Esophagus squamous epithelium (tissue), 5 donors: ENCODE results near the gene PTCH1. TPM values are rescaled to one million over a fixed set of nuclear protein-coding genes. Genes with fewer than 3 reads are reported as not detected.

Experiments
- DNase-seq: peaks from one replicate; lab custom pipeline; 2025; lab: John Stamatoyannopoulos, UW
- H3K27ac ChIP-seq, 4 donors: fragments of 200-600 bp; sonication (generic); one replicate each; pipeline ENCODE4 v1.5.1; 2016 to 2019; ENCODE audit warnings: mild to moderate bottlenecking in 1 of 4
- H3K27me3 ChIP-seq, 4 donors: fragments of 200-600 bp; sonication (generic); 1 replicate in 3 of 4; 2 replicates in 1 of 4; pipeline versions ENCODE4 v1.5.1 to v1.6.0; 2017 to 2021; ENCODE audit warnings: antibody characterized with exemption in 1 of 4
- H3K36me3 ChIP-seq, 3 donors: fragments of 200-600 bp; sonication (generic); one replicate each; pipeline ENCODE4 v1.5.1; 2016 to 2019
- H3K4me1 ChIP-seq, 3 donors: fragments of 200-600 bp; sonication (generic); one replicate each; pipeline ENCODE4 v1.5.1; 2017 to 2019
- H3K4me3 ChIP-seq, 4 donors: fragments of 200-600 bp; sonication (generic); 1 replicate in 3 of 4; 2 replicates in 1 of 4; pipeline ENCODE4 v1.5.1; 2016 to 2019; ENCODE audit warnings: mild to moderate bottlenecking in 2 of 4, moderate library complexity in 1 of 4
- H3K9me3 ChIP-seq, 3 donors: fragments of 200-600 bp; sonication (generic); one replicate each; pipeline ENCODE4 v1.5.1; 2016 to 2019
- POLR2A ChIP-seq, 4 donors: fragments of 450-650 bp; IDR thresholded peaks; one replicate each; pipeline ENCODE4 v1.6.1; 2017; ENCODE audit warnings: antibody characterized with exemption in 4 of 4, mild to moderate bottlenecking in 4 of 4, moderate library complexity in 3 of 4
- WGBS, 2 donors: methylation state at CpG; one replicate each; pipeline ENCODE4 v1.1.5; 2018; 5-methylcytosine and 5-hydroxymethylcytosine counted together
- intact Hi-C: fragments of 100-400 bp; cut with DNase I; formaldehyde crosslinking; loops from one replicate; pipeline ENCODE4 v1.15.0; 2022
- total RNA-seq, 4 donors: library from RNA; depleted of rRNA; stranded (reverse); fragments of >200 nt; gene quantifications; one replicate each; pipeline ENCODE4 v1.1.0, GENCODE V29; 2016
- TF ChIP-seq, protein P1 (sequence below), 6 experiments: fragments of 450-650 bp in 4 of 6; fragments of 200-600 bp in 2 of 6; sonication (generic) in 2 of 6; IDR thresholded peaks; one replicate each; pipeline ENCODE4 v1.5.1; 2016 to 2019; ENCODE audit warnings: antibody characterized with exemption in 6 of 6, mild to moderate bottlenecking in 4 of 6, moderate library complexity in 4 of 6
- donor health status: DM: yes; HTN: yes; CAD: no.

Gene PTCH1
- total RNA-seq, 4 donors from 2014 or later, result 1.9 to 11.6 (median 3.5) TPM

DNA sequence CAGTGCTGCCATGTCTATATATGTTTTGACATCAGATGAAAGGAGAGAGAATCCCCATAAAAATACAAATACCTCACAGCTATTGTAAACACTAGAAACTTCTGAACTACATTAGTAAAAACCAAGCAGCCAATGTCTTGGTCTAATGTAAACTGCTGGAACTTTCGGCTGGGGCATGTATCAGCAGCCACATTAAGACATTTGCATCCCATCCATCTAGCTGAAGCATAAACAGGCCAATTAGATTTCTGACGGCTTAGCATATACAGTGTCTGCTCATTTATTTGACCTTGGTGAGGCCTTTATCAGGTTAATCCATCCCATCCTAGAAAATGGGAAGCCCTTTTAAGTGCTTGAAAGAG is 65.7 kb downstream of the PTCH1 start:
- no peaks in the 10 kb centered on the region for H3K4me1 ChIP-seq
- no peak for DNase-seq
- no peak overlapping the region for H3K27ac ChIP-seq
- H3K27me3 ChIP-seq, result no peaks in the 10 kb centered on the region
- no peaks in the 10 kb centered on the region for H3K9me3 ChIP-seq
- H3K36me3 ChIP-seq, result peaks cover 0 to 98% (median 14%) of the 10 kb centered on the region in 3 donors
- no peak for TF ChIP-seq POLR2A (IDR thresholded peaks at IDR 0.05)
- TF ChIP-seq, protein P1, sequence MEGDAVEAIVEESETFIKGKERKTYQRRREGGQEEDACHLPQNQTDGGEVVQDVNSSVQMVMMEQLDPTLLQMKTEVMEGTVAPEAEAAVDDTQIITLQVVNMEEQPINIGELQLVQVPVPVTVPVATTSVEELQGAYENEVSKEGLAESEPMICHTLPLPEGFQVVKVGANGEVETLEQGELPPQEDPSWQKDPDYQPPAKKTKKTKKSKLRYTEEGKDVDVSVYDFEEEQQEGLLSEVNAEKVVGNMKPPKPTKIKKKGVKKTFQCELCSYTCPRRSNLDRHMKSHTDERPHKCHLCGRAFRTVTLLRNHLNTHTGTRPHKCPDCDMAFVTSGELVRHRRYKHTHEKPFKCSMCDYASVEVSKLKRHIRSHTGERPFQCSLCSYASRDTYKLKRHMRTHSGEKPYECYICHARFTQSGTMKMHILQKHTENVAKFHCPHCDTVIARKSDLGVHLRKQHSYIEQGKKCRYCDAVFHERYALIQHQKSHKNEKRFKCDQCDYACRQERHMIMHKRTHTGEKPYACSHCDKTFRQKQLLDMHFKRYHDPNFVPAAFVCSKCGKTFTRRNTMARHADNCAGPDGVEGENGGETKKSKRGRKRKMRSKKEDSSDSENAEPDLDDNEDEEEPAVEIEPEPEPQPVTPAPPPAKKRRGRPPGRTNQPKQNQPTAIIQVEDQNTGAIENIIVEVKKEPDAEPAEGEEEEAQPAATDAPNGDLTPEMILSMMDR (IDR thresholded peaks at IDR 0.05), result no peak
- WGBS, 2 donors, result 70 to 74% methylated on average over 2 of the region's 2 CpGs
- intact Hi-C loops, result no loop called here
- H3K4me3 ChIP-seq, result no peak overlapping the region

- Histone ChIP-seq H3K4me3 (no peak overlapping the region), H3K27ac (no peak overlapping the region), H3K4me1 (no peaks in the 10 kb centered on the region), H3K36me3 (peaks cover 0 to 98% (median 14%) of the 10 kb centered on the region in 3 donors), H3K27me3 (no peaks in the 10 kb centered on the region), H3K9me3 (no peaks in the 10 kb centered on the region)
- TF ChIP-seq POLR2A (IDR thresholded peaks at IDR 0.05), result no peak
- TF ChIP-seq, protein P1 (IDR thresholded peaks at IDR 0.05), result no peak
- intact Hi-C loops, result no loop called here
- DNase-seq, result no peak
- 84 to 92% methylated on average over 10 to 11 of the region's 11 CpGs for WGBS, 2 donors
Observed at GRCh38 chr9:95450171-95451064, 66.4 kb downstream of the PTCH1 start.

DNA sequence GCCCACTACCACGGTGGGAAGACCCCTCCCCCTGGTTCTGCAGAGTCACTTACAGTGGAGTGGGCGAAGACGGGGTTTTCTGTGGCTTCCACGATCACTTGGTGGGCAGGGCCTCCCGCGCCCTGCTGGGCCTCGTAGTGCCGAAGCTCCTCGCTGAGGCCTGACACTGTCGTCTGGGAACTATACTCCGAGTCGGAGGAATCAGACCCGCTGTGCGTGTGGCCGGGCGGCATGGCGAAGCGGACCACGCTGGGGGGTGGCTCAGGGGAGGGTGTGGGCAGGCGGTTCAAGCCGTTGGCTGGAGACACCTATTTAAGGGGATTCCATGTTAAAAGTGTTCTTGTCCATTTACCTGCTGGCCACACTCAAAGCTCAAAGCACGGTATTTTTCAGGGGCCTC is 67.8 kb downstream of the PTCH1 start:
- TF ChIP-seq, protein P1 (IDR thresholded peaks at IDR 0.05), result no peak
- no peak for TF ChIP-seq POLR2A (IDR thresholded peaks at IDR 0.05)
- WGBS, 2 donors, result 50 to 87% methylated on average over 2 to 10 of the region's 22 CpGs
- peaks cover 0 to 99% (median 14%) of the 10 kb centered on the region in 3 donors for H3K36me3 ChIP-seq
- H3K9me3 ChIP-seq, result no peaks in the 10 kb centered on the region
- H3K27me3 ChIP-seq, result no peaks in the 10 kb centered on the region
- H3K4me1 ChIP-seq, result no peaks in the 10 kb centered on the region
- intact Hi-C loops, result no loop called here
- no peak overlapping the region for H3K27ac ChIP-seq
- no peak for DNase-seq
- no peak overlapping the region for H3K4me3 ChIP-seq

DNA sequence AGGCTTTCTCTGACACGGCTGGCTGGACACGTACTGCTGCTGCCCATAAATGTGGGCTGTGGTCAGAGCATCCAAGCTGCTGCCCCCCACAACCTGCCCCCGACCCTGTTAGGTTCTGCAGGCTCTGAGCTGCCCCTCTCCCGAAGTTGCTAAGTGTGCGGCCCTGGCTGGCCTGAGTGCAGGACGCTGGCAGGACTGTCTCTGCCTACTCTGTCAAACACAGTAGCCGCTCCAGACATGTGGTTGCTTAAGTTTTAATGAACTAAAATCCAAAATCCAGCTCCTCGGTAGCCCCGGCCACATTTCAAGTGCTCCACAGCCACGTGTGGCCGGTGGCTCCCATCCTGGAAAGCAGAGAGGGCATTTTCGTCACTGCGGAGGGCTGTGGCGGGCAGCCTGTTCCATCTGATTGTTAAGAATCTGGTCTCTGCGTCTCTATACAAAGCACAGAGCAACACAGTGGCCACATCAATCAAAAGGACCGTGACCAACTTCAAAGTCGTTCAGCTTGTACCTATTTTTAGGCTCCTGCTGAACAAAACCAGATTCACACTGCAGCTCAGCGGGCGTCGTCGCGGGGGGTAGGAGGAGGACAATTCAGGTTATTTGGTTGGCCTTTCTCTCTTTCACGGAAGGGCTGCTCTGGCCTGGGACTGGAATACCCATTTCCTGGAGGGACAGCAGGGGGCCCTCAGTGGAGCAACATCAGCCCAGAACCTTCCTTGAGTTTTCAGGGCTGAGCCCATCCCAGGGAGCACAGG is 68.9 kb downstream of the PTCH1 start:
- H3K4me1 ChIP-seq, result no peaks in the 10 kb centered on the region
- TF ChIP-seq, protein P1 (IDR thresholded peaks at IDR 0.05), result no peak
- TF ChIP-seq POLR2A (IDR thresholded peaks at IDR 0.05), result no peak
- no peak overlapping the region for H3K4me3 ChIP-seq
- H3K9me3 ChIP-seq, result no peaks in the 10 kb centered on the region
- H3K36me3 ChIP-seq, result peaks cover 0 to 90% (median 14%) of the 10 kb centered on the region in 3 donors
- WGBS, 2 donors, result 70 to 89% methylated on average over 5 to 12 of the region's 23 CpGs
- H3K27me3 ChIP-seq, result no peaks in the 10 kb centered on the region
- DNase-seq, result no peak
- H3K27ac ChIP-seq, result no peak overlapping the region
- intact Hi-C loops, result no loop called here

- Histone ChIP-seq H3K4me1 (no peaks in the 10 kb centered on the region), H3K4me3 (no peak overlapping the region), H3K9me3 (no peaks in the 10 kb centered on the region), H3K27me3 (no peaks in the 10 kb centered on the region), H3K36me3 (peaks cover 0 to 82% (median 14%) of the 10 kb centered on the region in 3 donors), H3K27ac (no peak overlapping the region)
- TF ChIP-seq POLR2A (IDR thresholded peaks at IDR 0.05), result no peak
- TF ChIP-seq, protein P1 (IDR thresholded peaks at IDR 0.05), result no peak
- intact Hi-C loops, result no loop called here
- DNase-seq, result no peak
- 91 to 95% methylated on average over 6 to 11 of the region's 26 CpGs for WGBS, 2 donors
Observed at GRCh38 chr9:95446984-95447383, 69.8 kb downstream of the PTCH1 start.
